Inflammatory macrophage (primary cell): Measurements from ENCODE around the gene CFAP410.

Source experiments
- DNase-seq, 2 donors: peaks; one replicate each; pipeline ENCODE4 v3.0.0-alpha.2; 2020 to 2022

CFAP410 gene

DNA sequence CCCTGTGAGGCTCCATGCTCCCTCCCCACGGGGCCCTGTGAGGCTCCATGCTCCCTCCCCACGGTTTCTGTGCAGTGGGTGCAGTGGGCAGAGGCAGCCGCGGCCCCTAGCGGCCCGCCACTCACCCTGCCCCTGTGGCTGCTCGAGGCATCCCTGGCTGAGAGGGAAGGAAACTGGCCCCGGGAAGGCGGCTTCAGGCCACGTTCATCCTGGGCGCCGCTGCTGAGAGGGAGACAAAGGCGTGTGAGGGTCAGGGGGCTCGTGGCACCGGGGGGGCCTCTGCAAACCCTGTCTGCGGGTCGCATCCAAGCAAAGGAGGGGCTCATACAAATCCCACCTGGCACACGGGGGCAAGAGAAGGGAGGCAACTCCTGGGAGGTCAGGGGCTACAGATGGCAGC, 8.5 kb downstream of the CFAP410 start:
- no peak for DNase-seq

DNA sequence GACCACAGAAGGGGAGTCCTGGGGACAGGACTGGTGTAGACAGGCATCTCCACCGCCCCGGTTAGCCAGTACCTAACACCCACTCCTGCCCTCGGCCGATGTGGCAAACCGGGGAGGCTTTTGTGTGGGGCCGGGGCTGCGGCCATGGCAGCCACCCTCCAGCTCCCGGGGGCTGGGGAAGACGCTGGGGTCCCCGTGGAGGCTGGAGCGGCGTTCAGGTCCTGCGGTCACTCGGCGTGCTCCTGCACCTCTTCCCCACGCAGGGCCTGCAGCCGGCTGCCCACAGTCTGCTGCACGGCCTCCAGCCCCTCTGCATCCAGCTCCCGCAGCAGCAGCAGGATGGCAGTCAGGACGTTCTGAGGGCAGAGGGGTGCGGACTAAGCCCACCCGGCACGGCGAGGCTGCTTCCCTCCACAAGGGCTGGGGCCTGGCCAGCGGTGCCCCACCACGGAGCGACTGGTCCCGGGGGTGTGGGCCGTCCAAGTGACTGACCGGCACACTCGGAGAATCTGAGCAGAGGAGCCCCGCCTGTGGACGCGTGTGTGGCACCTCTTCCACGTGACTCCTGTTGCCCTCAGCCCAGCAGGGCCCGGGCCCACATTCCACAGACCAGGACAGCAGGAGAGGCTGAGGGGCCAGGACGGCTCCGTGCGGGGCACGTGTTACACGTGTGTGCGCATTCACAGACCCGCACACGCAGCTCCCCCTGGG, 9.1 kb downstream of the CFAP410 start:
- DNase-seq = no peak

GRCh38 chr21:44329086-44329889, 9.9 kb downstream of the CFAP410 start:
- DNase-seq = no peak

- no peak for DNase-seq
Observed at GRCh38 chr21:44328242-44328895, 10.8 kb downstream of the CFAP410 start.

- DNase-seq = peak; percentile 25 to 27
Observed at GRCh38 chr21:44327603-44327974, 11.6 kb downstream of the CFAP410 start.

DNA sequence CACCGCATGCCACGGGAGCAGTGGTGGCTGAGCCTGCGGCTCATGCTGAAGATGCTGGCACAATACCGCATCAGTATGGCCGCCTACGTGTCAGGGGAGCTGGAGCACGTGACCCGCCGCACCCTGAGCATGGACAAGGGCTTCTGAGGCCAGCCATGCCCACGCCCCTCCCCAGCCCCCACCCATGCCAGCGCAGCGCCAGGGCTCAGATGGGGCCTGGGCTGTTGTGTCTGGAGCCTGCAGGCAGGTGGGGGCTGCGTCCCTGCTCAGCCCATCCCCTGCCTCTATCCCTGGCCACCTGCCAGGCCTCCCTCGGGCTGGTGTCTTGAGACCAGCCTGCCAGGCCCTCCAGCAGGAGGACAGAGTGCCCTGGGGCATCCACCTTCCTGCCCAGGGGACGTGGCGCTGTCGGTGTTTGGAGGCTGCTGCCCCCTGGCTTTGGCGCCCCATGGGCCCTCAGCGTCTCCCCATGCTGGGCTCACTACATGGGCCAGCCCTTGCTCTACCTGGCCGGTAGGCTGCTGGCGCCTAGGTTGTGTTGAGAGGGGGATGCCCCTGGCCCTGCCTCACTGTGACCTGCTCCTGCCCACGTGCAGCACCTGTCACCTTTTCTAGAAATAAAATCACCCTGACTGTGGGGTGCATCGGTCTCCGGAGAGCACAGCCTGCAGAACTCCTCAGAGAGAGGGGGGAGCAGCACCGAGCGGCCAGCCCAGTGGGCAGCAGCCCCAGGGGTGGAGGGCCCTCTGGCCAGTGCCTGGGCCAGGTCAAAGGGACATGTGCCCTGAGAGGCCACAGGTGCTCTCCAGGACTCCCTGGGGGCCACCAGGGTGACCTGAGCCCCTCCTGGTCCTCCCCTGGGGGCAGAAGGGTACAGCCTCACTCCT, 12.2 kb downstream of the CFAP410 start:
- DNase-seq = no peak

- no peak for DNase-seq
Observed at GRCh38 chr21:44326272-44326647, 12.9 kb downstream of the CFAP410 start.

DNA sequence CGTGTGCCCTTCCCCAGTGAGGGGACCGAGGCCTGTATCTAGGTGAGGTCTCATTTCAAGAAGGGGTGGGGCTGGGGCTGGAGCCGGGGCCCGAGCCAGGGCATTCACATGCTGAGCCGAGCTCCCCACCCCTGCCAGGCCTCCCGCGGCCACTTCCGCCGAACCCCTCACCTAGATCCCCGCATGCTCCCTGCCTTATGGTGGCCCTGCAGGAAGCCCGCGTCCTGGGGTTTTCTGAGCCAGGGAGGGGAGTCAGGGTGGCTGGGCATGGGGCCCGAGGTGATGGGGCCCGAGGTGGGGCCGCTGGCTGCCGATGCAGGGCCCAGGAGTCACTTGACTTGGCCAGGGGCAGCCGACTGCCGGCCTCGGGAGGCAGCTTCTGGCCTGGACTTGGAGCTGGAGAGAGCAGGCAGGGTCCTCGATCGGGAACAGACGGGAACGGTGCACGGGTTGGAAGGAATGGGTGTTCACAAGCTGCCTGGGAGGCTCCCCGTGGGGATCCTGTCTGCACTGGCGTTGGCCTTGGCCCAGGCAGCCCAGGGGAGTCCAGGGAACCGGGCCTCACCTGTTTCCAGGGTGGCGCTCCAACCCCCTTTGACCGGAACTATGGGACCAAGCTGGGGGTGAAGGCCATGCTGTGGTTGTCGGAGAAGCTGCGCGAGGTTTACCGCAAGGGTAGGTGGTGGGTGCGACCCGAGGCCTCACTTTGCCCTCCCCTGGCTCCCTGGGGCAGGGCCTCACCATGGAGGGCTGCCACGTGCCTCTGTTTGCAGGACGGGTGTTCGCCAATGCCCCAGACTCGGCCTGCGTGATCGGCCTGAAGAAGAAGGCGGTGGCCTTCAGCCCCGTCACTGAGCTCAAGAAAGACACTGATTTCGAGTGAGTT, 13.6 kb downstream of the CFAP410 start:
- no peak for DNase-seq

DNA sequence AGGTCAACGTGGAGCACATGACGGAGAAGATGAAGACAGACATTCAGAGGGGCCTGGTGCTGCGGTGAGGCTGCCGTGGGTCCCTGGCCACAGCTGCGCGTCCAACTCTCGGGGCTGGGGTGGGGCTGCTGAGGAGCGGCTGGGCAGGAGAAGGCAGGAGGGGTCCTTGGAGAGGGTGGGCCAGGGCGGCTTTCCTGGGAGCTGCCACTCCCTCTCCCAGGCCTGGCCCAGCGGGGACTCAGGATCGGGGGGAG, 14.4 kb downstream of the CFAP410 start:
- DNase-seq = no peak

GRCh38 chr21:44324106-44324853, 14.9 kb downstream of the CFAP410 start:
- no peak for DNase-seq

DNA sequence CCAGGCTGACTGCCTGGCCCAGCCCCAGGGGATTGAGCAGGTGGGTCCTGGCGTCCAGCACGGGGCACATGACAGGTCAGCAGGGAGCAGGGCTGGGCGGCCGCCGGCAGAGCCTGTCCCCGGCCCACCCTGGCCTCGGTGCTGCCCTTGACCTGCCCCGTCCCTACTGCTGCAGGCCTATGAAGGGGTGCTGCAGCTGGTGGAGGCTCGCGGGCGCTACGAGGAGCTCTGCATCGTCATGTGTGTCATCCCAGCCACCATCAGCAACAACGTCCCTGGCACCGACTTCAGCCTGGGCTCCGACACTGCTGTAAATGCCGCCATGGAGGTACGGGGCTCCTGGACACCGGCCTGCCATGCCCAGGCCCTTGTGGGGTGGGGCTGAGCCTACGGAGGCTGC, 15.6 kb downstream of the CFAP410 start:
- no peak for DNase-seq

DNA sequence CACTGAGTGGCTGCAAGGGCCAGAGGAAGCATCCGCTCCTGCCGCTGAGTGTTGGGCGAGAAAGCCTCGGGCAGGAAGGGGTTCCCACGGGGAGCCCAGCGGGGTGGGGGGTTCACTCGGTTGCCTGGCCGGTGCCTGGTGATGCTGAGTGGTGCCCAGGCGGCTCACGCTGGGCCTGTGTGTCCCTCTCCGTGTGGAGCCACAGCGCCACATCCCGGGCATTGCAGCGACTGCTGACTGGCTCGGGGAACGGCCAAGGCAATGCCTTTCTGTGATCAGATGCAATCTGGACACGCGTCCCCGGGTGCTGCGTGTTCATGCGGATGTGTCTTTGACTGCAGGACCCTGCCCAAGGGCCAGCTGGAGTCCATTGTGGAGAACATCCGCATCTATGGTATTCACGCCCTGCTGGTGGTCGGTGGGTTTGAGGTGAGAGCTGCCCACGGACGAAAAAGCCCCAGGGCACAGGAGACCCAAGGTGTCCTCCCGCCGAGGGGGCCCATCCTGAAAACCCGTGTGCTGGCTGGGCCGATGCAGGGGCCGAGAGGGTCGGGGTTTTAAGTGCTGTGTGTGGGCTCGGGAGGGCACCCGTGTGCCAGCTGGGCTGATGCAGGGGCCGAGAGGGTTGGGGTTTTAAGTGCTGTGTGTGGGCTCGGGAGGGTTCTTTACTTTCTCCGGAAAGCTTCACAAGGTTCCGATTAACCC, 16.4 kb downstream of the CFAP410 start:
- DNase-seq = no peak

- no peak for DNase-seq
Observed at GRCh38 chr21:44321846-44322450, 17.2 kb downstream of the CFAP410 start.

DNA sequence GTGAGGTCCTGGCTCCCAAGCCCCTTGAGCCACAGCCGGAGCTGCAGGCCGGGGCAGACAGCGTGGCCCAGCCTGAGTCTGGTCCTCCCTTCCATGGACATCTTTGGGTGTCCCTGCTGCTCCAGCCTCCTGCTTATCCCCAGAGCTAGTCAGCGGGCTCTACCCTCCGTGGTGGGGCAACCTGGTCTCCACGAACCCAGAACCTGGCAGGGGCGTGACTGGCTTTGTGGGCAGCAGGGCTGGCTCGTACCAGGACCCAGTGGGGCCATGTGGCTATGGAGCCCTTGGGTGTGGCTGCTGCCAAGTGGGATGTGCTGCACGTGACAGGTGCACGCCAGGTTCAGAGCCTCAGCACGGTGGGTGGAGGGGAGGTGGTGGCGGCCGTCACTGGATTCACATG, 18.3 kb downstream of the CFAP410 start:
- no peak for DNase-seq

- no peak for DNase-seq
Observed at GRCh38 chr21:44319407-44320065, 19.7 kb downstream of the CFAP410 start.

DNA sequence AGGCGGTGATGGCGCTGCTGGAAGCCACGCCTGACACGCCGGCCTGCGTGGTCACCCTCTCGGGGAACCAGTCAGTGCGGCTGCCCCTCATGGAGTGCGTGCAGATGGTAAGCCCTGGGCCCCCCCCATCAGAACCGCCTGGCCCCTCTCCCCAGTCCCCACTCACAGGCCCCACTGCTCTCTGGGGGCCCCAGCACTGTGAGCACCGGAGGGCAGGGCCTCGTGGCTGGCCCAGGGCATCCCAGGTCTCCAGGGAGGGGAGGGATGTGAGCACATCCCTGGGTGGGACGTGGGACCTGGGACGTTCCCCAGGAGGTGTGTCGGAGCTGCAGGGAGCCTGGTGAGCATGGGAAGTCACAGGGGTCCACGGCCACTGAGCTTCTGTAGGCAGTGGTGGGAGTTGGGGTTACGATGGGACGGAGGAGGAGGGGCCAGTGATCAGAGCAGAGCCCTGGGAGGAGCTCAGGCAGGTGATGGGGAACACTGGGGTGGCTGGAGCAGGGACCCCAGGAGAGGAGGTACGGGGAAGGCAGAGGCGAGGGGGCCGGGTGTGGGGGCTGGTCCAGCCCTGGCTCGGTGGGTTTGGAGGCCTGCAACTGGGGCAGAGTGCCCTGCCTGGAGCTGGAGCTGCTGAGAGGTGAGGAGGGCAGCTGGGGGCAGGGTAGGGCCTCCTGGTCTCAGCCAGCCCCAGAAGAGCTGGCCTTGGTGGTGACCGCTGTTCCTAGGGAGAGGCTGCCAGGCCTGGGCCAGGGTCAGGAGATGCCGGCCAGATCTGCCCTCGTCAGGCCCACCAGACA, 20.5 kb downstream of the CFAP410 start:
- no peak for DNase-seq

DNA sequence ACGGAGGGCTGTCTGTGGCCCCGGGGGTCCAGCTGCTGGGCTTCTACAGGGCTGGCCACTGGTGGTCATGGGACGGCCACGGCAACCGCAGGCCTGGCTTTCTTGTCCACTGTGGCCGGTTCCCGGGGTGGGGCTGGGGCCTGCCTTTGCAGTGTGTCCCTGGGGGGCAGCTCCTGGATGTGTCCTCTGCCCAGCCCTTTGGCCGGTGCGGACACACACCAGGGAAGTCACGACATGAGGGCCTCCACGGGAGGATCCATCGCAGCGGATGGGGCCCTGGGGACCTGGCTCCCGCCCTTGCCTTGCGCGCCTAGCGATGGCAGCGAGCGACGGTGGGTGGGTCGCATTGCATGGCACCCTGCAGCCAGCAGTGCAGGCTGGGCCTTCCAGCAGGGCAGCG, 21.3 kb downstream of the CFAP410 start:
- no peak for DNase-seq

GRCh38 chr21:44317241-44317782, 21.9 kb downstream of the CFAP410 start:
- no peak for DNase-seq
